K562 (cell line): ENCODE measurements around the gene GLB1L. TPM values are rescaled to one million over a fixed set of nuclear protein-coding genes. Genes with fewer than 3 reads are reported as not detected.

Experiments used
- ASH1L ChIP-seq: fragments of 450-650 bp; IDR thresholded peaks from 2 replicates; pipeline ENCODE4 v1.6.1; 2018; ENCODE audit warnings: borderline replicate concordance, mild to moderate bottlenecking, low read depth; ENCODE audit not compliant: partially characterized antibody
- CHD7 ChIP-seq: fragments of 200-600 bp; sonication (generic); IDR thresholded peaks from one replicate; pipeline ENCODE4 v1.6.1; 2012; ENCODE audit warnings: mild to moderate bottlenecking, low read depth, low read length, inconsistent platforms
- GATAD2A ChIP-seq: fragments of 450-650 bp; IDR thresholded peaks from 2 replicates; pipeline ENCODE4 v1.6.1; 2017
- PTBP1 ChIP-seq: fragments of 200-400 bp; formaldehyde crosslinking; IDR thresholded peaks from 2 replicates; pipeline ENCODE4 v1.6.1; 2017; ENCODE audit warnings: low read depth, low read length
- TBL1XR1 ChIP-seq, 2 experiments: IDR thresholded peaks; 2 replicates each; pipeline ENCODE4 v1.6.1; 2012; ENCODE audit warnings: improper control_type of control experiment in 2 of 2, low read length in 2 of 2, mild to moderate bottlenecking in 1 of 2
- TFAM ChIP-seq: fragments of 250-450 bp; sonication (Bioruptor Pico); conservative IDR thresholded peaks from 2 replicates; pipeline ENCODE4 v1.5.0; 2021; ENCODE audit warnings: mild to moderate bottlenecking, moderate library complexity
- polyA plus RNA-seq, 8 experiments: library from polyadenylated mRNA; depleted of rRNA in 4 of 8; stranded (reverse) in 5 of 8; unstranded in 3 of 8; fragments of >200 nt; fragmentation: Nextera tagmentation in 2 of 8; fragmentation: Illumina TruSeq in 1 of 8; extraction: Ambion mirVana in 2 of 8; extraction: Trizol in 1 of 8; gene quantifications; 2 replicates each; pipeline versions ENCODE4 v1.2.1 to v1.2.3, GENCODE V29; 2011 to 2014; ENCODE audit warnings: inconsistent platforms in 1 of 8, missing spikeins in 1 of 8
- total RNA-seq, 7 experiments: library from RNA; depleted of rRNA in 6 of 7; stranded (reverse); fragments of >200 nt in 6 of 7; fragmentation: Illumina TruSeq in 2 of 7; extraction: Trizol in 2 of 7; gene quantifications; 2 replicates each; pipeline versions ENCODE4 v1.2.1 to v1.2.3, GENCODE V29; 2011 to 2021; ENCODE audit warnings: low replicate concordance in 1 of 7
- TF ChIP-seq, protein P1 (sequence below): sonication (generic); formaldehyde crosslinking; IDR thresholded peaks from 2 replicates; pipeline ENCODE4 v1.8.0; 2022; ENCODE audit warnings: missing genetic modification reagents, mild to moderate bottlenecking, borderline replicate concordance
- TF ChIP-seq, protein P2 (sequence below), 2 experiments: fragments of 450-650 bp; IDR thresholded peaks; 2 replicates each; pipeline ENCODE4 v1.6.1; 2016
- TF ChIP-seq, protein P3 (sequence below): fragments of 450-650 bp; formaldehyde crosslinking; IDR thresholded peaks from 2 replicates; pipeline ENCODE4 v1.4.0; 2022; ENCODE audit warnings: missing genetic modification characterization
- TF ChIP-seq, protein P4 (sequence below): fragments of 450-650 bp; IDR thresholded peaks from 2 replicates; pipeline ENCODE4 v1.6.1; 2016; ENCODE audit warnings: missing biosample characterization, missing genetic modification characterization

GLB1L gene
- total and polyA plus RNA-seq, 9 of the 15 experiments (the other 6 are each of a cell fraction or from before 2014, with no cell fraction given), result 0.42 to 2.9 (median 2.5) TPM

DNA sequence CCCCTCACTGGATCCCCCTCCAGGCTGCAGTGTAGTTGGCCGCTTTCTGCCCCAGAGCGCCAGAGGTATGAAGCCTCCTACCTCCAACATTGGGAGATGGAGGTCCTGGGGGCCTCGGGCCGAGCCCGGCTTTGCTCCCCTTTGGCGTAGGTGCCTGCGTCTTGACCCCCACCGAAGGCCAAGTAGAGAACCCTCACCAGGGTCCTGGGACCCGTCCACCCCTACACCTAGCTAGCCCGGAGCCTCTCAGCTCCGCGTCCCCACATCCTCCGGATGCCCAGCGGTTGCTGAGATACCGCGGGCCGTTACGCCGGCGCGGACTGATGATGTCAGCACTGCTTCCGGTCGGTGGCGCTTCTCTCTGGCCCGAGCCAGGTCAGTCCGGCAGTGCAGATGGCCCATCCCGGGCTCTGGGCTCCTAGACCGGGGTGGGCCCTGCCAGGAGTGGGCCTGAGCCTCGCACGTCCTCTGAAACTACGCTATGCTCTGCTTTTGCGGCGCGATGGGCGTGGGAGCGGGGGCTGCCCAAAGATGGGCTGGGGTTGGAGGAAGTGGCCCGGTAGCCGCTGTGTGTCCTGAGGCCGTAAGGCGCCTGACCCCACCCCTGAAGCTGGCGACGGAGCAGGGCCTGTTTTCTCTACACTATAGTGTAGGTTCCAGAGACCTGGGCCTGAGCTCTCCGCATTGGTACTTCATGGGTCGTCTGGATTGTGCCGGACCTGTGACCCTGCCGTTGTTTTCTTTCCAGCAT, at the start of gene GLB1L, which contains the start of gene STK16 (continued):
- TF ChIP-seq PTBP1 (no peak), ASH1L (no peak), GATAD2A (no peak), TFAM (CRISPR knock-in tag) (no peak), CHD7 (no peak), TBL1XR1 (IDR thresholded peaks at IDR 0.05; ENCODE audit: low read length in 2 of 2) (0 out of 4 replicates have a peak, but pooled peaks of 1 of the 2 experiments have one; percentile 24)
- TF ChIP-seq, protein P1, sequence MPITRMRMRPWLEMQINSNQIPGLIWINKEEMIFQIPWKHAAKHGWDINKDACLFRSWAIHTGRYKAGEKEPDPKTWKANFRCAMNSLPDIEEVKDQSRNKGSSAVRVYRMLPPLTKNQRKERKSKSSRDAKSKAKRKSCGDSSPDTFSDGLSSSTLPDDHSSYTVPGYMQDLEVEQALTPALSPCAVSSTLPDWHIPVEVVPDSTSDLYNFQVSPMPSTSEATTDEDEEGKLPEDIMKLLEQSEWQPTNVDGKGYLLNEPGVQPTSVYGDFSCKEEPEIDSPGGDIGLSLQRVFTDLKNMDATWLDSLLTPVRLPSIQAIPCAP, result no peak
- TF ChIP-seq, protein P2, sequence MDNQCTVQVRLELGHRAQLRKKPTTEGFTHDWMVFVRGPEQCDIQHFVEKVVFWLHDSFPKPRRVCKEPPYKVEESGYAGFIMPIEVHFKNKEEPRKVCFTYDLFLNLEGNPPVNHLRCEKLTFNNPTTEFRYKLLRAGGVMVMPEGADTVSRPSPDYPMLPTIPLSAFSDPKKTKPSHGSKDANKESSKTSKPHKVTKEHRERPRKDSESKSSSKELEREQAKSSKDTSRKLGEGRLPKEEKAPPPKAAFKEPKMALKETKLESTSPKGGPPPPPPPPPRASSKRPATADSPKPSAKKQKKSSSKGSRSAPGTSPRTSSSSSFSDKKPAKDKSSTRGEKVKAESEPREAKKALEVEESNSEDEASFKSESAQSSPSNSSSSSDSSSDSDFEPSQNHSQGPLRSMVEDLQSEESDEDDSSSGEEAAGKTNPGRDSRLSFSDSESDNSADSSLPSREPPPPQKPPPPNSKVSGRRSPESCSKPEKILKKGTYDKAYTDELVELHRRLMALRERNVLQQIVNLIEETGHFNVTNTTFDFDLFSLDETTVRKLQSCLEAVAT (IDR thresholded peaks at IDR 0.05), result peak in 1 of 2 experiments; percentile 89; a peak in 3 of 4 replicates
- TF ChIP-seq, protein P3, sequence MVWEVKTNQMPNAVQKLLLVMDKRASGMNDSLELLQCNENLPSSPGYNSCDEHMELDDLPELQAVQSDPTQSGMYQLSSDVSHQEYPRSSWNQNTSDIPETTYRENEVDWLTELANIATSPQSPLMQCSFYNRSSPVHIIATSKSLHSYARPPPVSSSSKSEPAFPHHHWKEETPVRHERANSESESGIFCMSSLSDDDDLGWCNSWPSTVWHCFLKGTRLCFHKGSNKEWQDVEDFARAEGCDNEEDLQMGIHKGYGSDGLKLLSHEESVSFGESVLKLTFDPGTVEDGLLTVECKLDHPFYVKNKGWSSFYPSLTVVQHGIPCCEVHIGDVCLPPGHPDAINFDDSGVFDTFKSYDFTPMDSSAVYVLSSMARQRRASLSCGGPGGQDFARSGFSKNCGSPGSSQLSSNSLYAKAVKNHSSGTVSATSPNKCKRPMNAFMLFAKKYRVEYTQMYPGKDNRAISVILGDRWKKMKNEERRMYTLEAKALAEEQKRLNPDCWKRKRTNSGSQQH (CRISPR knock-in tag), result no peak
- TF ChIP-seq, protein P4, sequence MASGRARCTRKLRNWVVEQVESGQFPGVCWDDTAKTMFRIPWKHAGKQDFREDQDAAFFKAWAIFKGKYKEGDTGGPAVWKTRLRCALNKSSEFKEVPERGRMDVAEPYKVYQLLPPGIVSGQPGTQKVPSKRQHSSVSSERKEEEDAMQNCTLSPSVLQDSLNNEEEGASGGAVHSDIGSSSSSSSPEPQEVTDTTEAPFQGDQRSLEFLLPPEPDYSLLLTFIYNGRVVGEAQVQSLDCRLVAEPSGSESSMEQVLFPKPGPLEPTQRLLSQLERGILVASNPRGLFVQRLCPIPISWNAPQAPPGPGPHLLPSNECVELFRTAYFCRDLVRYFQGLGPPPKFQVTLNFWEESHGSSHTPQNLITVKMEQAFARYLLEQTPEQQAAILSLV (tag), result no peak
